Measurements from ENCODE around the gene TUSC2.

Gene TUSC2

DNA sequence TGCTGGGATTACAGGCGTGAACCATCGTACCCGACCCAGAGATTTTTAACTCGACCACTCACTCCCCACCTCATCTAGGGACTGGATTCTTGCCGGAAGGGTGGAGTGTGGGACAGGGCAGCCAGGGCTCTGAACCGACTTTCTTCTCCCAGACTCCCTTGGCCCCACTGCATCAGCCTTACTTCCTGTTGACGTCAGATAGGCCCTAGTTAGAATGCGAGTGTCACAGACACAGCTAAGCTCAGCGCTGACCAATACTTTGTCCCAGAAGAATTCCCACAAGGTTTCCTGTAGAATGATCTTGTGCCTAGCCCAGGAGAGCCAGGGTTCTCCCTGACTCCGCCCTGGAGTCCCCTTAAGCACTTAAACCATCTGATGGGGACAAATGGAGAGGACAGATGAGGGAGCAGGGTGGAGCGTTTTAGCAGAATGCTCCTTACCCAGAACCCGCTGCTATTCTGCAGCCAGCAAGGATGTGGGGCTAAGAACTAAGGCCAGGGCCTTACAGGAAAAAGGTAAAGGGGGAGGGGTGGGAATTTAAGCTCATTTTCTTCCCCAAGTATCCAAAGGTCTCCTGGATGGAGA lies 5.8 kb upstream of the TUSC2 start:
- H3K9me3 ChIP-seq (ENCODE audit: control insufficient read depth, insufficient read depth, low read depth, low read length) = no peaks in the 10 kb centered on the region
- H3K27me3 ChIP-seq (ENCODE audit: control insufficient read depth, insufficient read depth, low read length) = peaks cover 5% of the 10 kb centered on the region
- H3K9ac ChIP-seq (ENCODE audit: low read length) = no peak overlapping the region
- H3K36me3 ChIP-seq (ENCODE audit: control insufficient read depth, insufficient read depth, low read length) = peaks cover 39% of the 10 kb centered on the region
- H3K27ac ChIP-seq (ENCODE audit: low read depth, low read length) = no peak overlapping the region
- H3K4me1 ChIP-seq (ENCODE audit: control insufficient read depth, insufficient read depth, low read length) = peaks cover 23% of the 10 kb centered on the region
- H3K4me3 ChIP-seq (ENCODE audit: low read depth, low read length) = no peak overlapping the region

DNA sequence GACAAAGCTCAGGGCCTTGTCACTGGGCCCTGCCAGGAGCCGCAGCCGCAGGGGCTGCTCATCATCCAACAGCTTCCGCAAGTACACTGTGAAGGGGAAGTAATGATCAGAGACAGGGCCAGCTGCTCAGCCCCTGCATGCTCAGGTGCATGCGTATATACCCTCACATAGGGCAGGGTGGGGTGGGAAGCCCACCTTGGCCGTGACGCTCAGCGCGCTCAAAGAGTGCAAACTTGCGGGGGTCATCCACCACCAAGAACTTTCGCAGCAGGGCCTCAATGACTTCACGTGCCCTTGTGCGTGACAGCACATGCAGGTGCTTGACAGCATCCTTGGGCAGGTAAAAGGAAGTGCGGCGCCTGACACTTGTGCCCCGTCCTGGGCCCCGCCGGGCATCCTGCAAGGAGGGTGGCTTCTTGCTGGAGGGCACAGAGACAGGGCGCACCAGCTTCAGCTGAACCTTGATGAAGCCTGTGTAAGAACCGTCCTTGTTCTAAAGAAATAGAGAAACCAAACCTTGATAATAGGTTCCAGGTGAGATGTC lies 3.4 kb upstream of the TUSC2 start:
- Histone ChIP-seq H3K9me3 (ENCODE audit: control insufficient read depth, insufficient read depth, low read depth, low read length) (no peaks in the 10 kb centered on the region), H3K4me1 (ENCODE audit: control insufficient read depth, insufficient read depth, low read length) (peaks cover 14% of the 10 kb centered on the region), H3K36me3 (ENCODE audit: control insufficient read depth, insufficient read depth, low read length) (peaks cover 39% of the 10 kb centered on the region), H3K27ac (ENCODE audit: low read depth, low read length) (no peak overlapping the region), H3K9ac (ENCODE audit: low read length) (no peak overlapping the region), H3K4me3 (ENCODE audit: low read depth, low read length) (no peak overlapping the region), H3K27me3 (ENCODE audit: control insufficient read depth, insufficient read depth, low read length) (no peaks in the 10 kb centered on the region)

DNA sequence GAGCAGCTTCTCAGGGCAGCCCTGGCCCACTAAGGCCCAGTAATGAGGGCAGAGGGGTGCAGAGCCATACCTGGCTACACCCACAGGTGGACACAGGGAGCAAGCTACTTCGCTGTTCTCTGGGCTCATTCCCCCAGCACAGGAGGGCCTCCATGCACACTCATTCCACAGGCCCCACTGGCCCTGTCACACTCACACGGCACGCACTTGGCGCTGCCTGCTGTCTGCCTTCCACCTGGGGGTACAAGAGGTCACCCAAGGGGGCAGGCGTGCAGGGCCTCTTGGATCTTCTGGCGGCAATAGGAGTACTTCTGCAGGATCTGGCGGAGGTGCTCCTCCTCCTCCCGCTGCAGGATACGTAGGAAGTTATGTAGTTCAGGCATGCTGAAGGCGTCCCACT lies 2.3 kb upstream of the TUSC2 start:
- no peaks in the 10 kb centered on the region for H3K9me3 ChIP-seq (ENCODE audit: control insufficient read depth, insufficient read depth, low read depth, low read length)
- H3K27ac ChIP-seq (ENCODE audit: low read depth, low read length) = no peak overlapping the region
- no peak overlapping the region for H3K9ac ChIP-seq (ENCODE audit: low read length)
- H3K4me3 ChIP-seq (ENCODE audit: low read depth, low read length) = no peak overlapping the region
- H3K36me3 ChIP-seq (ENCODE audit: control insufficient read depth, insufficient read depth, low read length) = peaks cover 50% of the 10 kb centered on the region
- no peaks in the 10 kb centered on the region for H3K27me3 ChIP-seq (ENCODE audit: control insufficient read depth, insufficient read depth, low read length)
- peaks cover 7% of the 10 kb centered on the region; the same call in 1 of the 2 replicates for H3K4me1 ChIP-seq (ENCODE audit: control insufficient read depth, insufficient read depth, low read length)

- Histone ChIP-seq H3K9ac (ENCODE audit: low read length) (peak overlapping the region; percentile 77), H3K27ac (ENCODE audit: low read depth, low read length) (no peak overlapping the region)
These were observed 894 bp downstream of the TUSC2 start for GRCh38 chr3:50327129-50327528.

GRCh38 chr3:50326182-50326541 lies 1.9 kb downstream of the TUSC2 start:
- Histone ChIP-seq H3K4me3 (ENCODE audit: low read depth, low read length) (no peak overlapping the region), H3K9ac (ENCODE audit: low read length) (no peak overlapping the region), H3K27ac (ENCODE audit: low read depth, low read length) (no peak overlapping the region), H3K9me3 (ENCODE audit: control insufficient read depth, insufficient read depth, low read depth, low read length) (no peaks in the 10 kb centered on the region), H3K27me3 (ENCODE audit: control insufficient read depth, insufficient read depth, low read length) (no peaks in the 10 kb centered on the region), H3K4me1 (ENCODE audit: control insufficient read depth, insufficient read depth, low read length) (peaks cover 20% of the 10 kb centered on the region), H3K36me3 (ENCODE audit: control insufficient read depth, insufficient read depth, low read length) (peaks cover 31% of the 10 kb centered on the region)

More at GRCh38 chr3:50327129-50327528, 894 bp downstream of the TUSC2 start:
- peaks cover 20% of the 10 kb centered on the region for H3K4me1 ChIP-seq (ENCODE audit: control insufficient read depth, insufficient read depth, low read length)
- no peaks in the 10 kb centered on the region for H3K27me3 ChIP-seq (ENCODE audit: control insufficient read depth, insufficient read depth, low read length)
- H3K4me3 ChIP-seq (ENCODE audit: low read depth, low read length) = peak overlapping the region; percentile 84
- H3K9me3 ChIP-seq (ENCODE audit: control insufficient read depth, insufficient read depth, low read depth, low read length) = no peaks in the 10 kb centered on the region
- H3K36me3 ChIP-seq (ENCODE audit: control insufficient read depth, insufficient read depth, low read length) = peaks cover 40% of the 10 kb centered on the region

GRCh38 chr3:50325497-50326181 lies 2.4 kb downstream of the TUSC2 start:
- Histone ChIP-seq H3K36me3 (ENCODE audit: control insufficient read depth, insufficient read depth, low read length) (peaks cover 26% of the 10 kb centered on the region), H3K4me1 (ENCODE audit: control insufficient read depth, insufficient read depth, low read length) (peaks cover 20% of the 10 kb centered on the region), H3K4me3 (ENCODE audit: low read depth, low read length) (no peak overlapping the region), H3K27ac (ENCODE audit: low read depth, low read length) (no peak overlapping the region), H3K9me3 (ENCODE audit: control insufficient read depth, insufficient read depth, low read depth, low read length) (no peaks in the 10 kb centered on the region), H3K9ac (ENCODE audit: low read length) (no peak overlapping the region), H3K27me3 (ENCODE audit: control insufficient read depth, insufficient read depth, low read length) (no peaks in the 10 kb centered on the region)

DNA sequence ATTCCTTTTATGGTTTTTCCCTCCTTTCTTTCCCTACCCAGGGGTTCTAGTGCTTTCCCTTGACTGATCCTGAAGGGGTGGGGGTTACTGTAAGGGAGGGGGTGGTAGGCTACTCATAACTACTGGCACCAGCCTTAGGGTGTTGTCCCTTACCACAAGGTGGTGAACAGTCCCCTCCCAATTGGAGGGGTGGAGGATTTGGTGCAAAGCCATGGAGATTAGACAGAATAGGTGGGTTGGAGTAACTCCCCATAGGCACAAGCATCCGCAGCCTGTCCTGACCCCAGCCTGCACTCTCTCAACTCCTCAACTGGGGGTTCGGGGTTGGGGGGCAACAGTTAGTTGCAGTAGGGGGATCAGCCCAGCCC lies 2.9 kb downstream of the TUSC2 start:
- Histone ChIP-seq H3K36me3 (ENCODE audit: control insufficient read depth, insufficient read depth, low read length) (peaks cover 21% of the 10 kb centered on the region), H3K27ac (ENCODE audit: low read depth, low read length) (no peak overlapping the region), H3K4me1 (ENCODE audit: control insufficient read depth, insufficient read depth, low read length) (peaks cover 25% of the 10 kb centered on the region), H3K27me3 (ENCODE audit: control insufficient read depth, insufficient read depth, low read length) (no peaks in the 10 kb centered on the region), H3K9ac (ENCODE audit: low read length) (no peak overlapping the region), H3K9me3 (ENCODE audit: control insufficient read depth, insufficient read depth, low read depth, low read length) (no peaks in the 10 kb centered on the region), H3K4me3 (ENCODE audit: low read depth, low read length) (no peak overlapping the region)

DNA sequence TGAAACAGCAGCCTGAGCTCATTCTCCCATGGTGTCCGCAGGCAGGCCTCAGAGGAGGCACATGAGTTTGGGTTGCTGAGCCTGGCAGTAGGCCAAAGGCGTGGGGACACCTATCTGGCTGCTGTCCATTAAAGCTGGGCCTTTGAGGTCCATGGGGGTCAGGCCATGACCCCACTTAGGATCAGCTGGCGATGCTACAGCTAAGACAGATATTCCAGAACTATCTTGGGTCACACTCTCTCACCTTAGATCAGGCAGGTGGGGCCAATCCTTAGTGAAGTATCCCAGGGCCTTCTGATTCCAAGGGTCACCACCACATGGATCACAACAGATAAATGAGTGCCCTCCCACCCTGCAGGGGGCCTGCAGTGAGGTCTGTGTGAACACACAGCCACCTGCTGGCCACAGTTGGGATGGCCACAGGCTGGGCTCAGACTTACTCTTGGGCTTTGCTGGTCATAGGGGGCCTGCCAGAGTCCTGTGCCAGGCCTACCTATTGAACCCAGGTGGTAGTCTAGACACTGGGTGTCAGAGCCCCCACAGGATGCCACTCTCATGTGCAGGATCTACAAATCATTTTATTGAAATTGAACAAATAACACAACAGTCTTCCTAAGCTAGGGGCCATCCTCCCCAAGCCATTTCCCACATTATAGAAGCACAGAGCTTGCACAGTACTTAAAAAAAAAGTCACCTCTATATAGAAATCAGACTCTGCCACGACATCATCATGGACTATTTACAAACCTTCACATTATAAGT lies 3.5 kb downstream of the TUSC2 start:
- Histone ChIP-seq H3K9ac (ENCODE audit: low read length) (no peak overlapping the region), H3K36me3 (ENCODE audit: control insufficient read depth, insufficient read depth, low read length) (peaks cover 21% of the 10 kb centered on the region), H3K27ac (ENCODE audit: low read depth, low read length) (no peak overlapping the region), H3K4me3 (ENCODE audit: low read depth, low read length) (no peak overlapping the region), H3K27me3 (ENCODE audit: control insufficient read depth, insufficient read depth, low read length) (no peaks in the 10 kb centered on the region), H3K4me1 (ENCODE audit: control insufficient read depth, insufficient read depth, low read length) (peaks cover 31% of the 10 kb centered on the region), H3K9me3 (ENCODE audit: control insufficient read depth, insufficient read depth, low read depth, low read length) (no peaks in the 10 kb centered on the region)

DNA sequence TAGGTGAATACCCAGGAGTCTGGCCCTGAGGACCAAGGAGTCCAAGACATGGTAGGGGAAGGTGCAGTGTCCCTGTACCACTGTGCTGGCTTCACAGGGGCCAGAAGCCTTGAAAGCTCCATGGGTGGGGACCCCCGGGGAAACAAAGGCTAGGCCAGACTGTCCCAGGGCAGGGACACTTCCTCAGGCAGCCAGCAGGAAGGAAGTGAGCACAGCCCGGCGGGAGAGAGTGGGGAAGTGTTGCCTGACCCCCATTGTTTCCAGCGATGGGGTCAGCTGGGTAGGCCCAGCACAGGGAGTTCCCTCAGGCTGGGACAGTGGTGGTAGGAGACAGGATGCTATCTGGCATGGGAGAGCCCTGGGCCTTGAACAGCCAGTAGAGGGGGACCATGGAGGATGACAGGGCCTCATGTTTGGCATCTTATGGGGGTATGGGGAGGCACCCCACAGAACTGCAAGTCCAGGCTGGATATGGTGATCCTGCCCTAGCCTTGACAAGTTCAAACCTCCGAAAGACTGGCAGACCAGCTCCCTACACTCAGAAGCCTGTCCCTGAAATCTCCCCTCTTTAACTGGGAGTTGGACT lies 4.3 kb downstream of the TUSC2 start:
- Histone ChIP-seq H3K9ac (ENCODE audit: low read length) (no peak overlapping the region), H3K27ac (ENCODE audit: low read depth, low read length) (no peak overlapping the region), H3K36me3 (ENCODE audit: control insufficient read depth, insufficient read depth, low read length) (peaks cover 26% of the 10 kb centered on the region), H3K27me3 (ENCODE audit: control insufficient read depth, insufficient read depth, low read length) (no peaks in the 10 kb centered on the region), H3K4me1 (ENCODE audit: control insufficient read depth, insufficient read depth, low read length) (peaks cover 32% of the 10 kb centered on the region), H3K9me3 (ENCODE audit: control insufficient read depth, insufficient read depth, low read depth, low read length) (no peaks in the 10 kb centered on the region), H3K4me3 (ENCODE audit: low read depth, low read length) (no peak overlapping the region)

DNA sequence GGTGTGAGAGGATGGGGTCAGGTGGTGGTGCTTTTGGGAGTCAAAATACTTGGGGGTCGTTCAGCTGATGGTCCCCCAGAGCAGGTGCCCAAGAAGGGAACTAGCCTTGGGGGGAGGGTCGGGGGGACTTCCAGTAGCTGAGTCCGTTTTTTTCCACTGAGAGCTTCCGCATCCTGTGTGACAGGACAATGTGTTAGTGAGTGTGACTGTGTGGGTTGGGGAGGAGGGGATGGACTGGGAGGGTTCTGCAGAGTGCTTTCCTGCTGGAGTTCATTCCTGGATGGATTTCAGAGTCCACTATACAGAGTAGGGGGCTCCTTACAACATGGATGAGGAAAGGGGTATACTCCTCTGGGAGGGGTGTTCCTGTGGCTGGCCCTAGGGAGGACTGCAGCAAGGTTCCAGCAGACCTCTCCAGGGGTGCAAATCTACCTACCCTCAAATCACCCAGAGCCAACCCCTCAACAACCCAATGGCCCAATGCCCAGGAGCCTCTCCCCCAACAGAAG lies 4.9 kb downstream of the TUSC2 start:
- peak overlapping the region; percentile 100 for H3K9ac ChIP-seq (ENCODE audit: low read length)
- H3K27ac ChIP-seq (ENCODE audit: low read depth, low read length) = no peak overlapping the region
- H3K4me3 ChIP-seq (ENCODE audit: low read depth, low read length) = peak overlapping the region; percentile 76

More for the DNA sequence above, 4.9 kb downstream of the TUSC2 start:
- no peaks in the 10 kb centered on the region for H3K27me3 ChIP-seq (ENCODE audit: control insufficient read depth, insufficient read depth, low read length)
- H3K36me3 ChIP-seq (ENCODE audit: control insufficient read depth, insufficient read depth, low read length) = peaks cover 32% of the 10 kb centered on the region
- H3K4me1 ChIP-seq (ENCODE audit: control insufficient read depth, insufficient read depth, low read length) = peaks cover 32% of the 10 kb centered on the region
- no peaks in the 10 kb centered on the region for H3K9me3 ChIP-seq (ENCODE audit: control insufficient read depth, insufficient read depth, low read depth, low read length)
